Astrocyte of the cerebellum (primary cell): ENCODE measurements around the gene DOCK4.

Experiments
- DNase-seq: peaks from one replicate; pipeline ENCODE4 v3.0.0-alpha.2; 2011; ENCODE audit warnings: low read depth
- H3K4me3 ChIP-seq: 2 replicates; pipeline ENCODE4 v1.5.1; 2011; ENCODE audit warnings: mild to moderate bottlenecking, low read depth, low read length, moderate library complexity
- in situ Hi-C: cut with HindIII; loops from 2 replicates; pipeline ENCODE4 v1.10.0; 2017; ENCODE audit warnings: low sequenced_read_pairs
- TF ChIP-seq, protein P1 (sequence below): IDR thresholded peaks from 2 replicates; pipeline ENCODE4 v1.5.1; 2012; ENCODE audit warnings: low read length, low read depth, moderate library complexity, mild to moderate bottlenecking; ENCODE audit errors: missing control alignments

DOCK4 gene

DNA sequence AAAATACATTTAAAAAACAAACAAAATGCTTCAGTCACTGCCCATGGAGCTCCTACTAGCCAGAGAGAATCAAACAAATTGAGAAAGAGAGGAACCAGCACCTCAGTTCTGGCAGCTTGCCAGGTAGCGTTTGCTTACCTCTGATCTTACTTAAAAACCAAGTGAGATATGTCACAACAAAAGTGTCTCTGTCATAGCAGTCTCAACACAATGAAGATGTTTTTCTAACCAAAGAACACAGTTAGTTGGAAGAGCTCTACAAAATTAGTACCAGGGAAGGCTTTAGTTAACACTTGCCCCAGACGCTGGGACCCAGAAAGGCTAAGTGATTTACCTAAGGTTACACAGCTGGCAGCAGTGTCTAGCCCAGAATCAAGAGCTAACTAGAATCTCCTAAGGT, 3.4 kb downstream of the DOCK4 start:
- DNase-seq: no peak
- in situ Hi-C loops: no loop called here
- TF ChIP-seq, protein P1, sequence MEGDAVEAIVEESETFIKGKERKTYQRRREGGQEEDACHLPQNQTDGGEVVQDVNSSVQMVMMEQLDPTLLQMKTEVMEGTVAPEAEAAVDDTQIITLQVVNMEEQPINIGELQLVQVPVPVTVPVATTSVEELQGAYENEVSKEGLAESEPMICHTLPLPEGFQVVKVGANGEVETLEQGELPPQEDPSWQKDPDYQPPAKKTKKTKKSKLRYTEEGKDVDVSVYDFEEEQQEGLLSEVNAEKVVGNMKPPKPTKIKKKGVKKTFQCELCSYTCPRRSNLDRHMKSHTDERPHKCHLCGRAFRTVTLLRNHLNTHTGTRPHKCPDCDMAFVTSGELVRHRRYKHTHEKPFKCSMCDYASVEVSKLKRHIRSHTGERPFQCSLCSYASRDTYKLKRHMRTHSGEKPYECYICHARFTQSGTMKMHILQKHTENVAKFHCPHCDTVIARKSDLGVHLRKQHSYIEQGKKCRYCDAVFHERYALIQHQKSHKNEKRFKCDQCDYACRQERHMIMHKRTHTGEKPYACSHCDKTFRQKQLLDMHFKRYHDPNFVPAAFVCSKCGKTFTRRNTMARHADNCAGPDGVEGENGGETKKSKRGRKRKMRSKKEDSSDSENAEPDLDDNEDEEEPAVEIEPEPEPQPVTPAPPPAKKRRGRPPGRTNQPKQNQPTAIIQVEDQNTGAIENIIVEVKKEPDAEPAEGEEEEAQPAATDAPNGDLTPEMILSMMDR: no peak
- H3K4me3 ChIP-seq: no peak overlapping the region

DNA sequence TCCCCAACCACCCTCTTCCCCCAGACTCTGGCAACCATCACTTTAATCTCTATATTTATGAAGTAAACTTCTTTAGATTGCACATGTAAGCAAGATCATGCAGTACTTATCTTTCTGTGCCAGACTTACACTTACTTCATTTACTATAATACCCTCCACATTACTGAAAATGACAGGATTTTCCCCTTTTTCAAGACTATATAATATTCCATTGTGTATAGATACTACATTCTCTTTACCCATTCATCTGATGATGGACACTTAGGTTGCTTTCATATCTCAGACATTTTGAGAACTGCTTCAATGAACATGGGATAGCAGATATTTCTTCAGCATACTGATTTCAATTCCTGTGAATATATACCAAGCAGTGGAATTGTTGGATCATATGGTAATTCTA, 4.4 kb downstream of the DOCK4 start:
- TF ChIP-seq, protein P1: no peak
- in situ Hi-C loops: no loop called here
- no peak for DNase-seq

DNA sequence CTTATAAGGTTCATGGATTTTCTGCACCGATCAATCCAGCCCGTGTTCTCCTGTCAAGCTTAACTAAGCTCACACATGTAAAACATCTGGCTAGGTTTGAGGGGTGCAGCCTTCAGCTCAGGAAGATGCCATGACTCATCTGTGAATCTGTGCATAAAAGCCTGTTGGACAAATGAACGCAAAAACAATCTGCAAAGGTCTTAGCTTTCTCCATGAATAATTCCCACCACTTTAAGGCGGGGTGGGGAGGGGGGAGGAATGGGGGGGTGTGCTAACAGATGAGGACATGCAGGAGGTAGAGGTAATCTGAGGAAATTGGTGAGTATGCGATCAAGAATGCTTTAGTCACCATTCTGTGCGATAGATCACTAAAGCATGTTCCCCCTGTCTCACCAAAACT, 4.8 kb downstream of the DOCK4 start:
- no peak overlapping the region for H3K4me3 ChIP-seq
- in situ Hi-C loops: no loop called here
- no peak for DNase-seq
- TF ChIP-seq, protein P1: no peak

More for the DNA sequence above, 4.4 kb downstream of the DOCK4 start:
- H3K4me3 ChIP-seq: no peak overlapping the region

DNA sequence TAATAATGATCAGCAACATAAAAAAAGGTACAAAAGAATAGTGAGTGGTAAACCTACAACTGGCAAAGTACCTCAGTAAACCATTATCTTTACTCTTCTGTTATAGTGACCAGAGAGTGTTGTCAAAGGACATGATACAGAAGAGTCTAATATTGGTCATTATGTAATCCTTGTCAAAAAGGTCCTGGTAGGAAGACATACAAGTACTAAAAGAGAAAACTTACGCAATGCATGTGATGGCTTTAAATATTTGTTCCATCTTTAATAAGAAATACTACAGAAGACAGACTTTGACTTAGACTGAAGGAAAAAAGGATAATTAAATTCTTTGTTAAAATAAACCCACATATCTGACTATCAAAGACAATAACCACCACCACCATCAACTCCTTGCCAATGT, 6.5 kb downstream of the DOCK4 start:
- DNase-seq: no peak
- H3K4me3 ChIP-seq: no peak overlapping the region
- TF ChIP-seq, protein P1: no peak
- in situ Hi-C loops: no loop called here

DNA sequence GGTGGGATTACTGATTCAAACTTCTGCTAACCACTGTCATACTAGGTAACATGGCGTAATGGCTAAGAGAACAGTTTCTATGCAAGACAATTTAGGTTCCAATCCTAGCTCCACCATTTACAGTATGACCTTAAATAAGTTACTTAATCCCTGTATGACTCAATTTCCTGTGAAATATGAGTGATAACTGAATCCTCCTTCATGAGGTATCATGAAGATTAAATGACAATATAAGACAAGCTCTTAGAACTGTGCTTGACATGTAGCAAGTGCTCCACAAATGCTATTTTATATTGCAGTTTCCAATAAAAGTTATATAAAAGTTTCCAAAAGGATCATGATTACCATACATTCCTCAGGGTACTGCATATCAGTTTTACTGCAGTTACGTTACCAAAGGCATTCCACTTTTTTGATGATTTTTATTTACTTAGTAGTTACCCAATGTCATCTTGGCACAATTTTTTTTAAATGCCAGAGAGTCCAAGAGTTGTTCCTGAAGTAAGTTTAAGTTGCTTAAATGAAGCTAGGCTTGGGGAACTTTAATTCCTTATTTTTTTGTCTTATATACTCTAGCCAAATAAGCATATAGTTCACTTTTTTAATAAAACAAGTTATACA, 7.1 kb downstream of the DOCK4 start:
- TF ChIP-seq, protein P1: no peak
- no peak for DNase-seq
- no peak overlapping the region for H3K4me3 ChIP-seq
- in situ Hi-C loops: no loop called here

DNA sequence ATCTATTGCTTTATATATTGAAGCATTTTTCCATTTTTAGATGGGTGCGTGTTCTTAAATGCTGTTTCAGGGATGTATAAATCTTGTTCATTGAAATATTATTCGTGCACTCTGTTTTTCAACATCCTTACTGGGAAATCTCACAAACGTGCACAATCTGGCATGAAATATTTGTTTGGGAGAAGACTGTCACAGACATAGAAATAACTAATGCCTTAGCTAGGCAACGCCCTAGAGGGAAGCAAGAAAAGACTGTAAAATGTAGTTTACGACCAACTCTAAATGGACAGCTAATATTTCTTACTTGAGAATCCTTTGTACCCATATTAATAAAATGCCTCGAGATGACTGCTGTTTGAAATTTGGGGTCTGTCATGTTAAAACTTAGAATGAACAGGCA, 8.9 kb downstream of the DOCK4 start:
- DNase-seq: no peak
- in situ Hi-C loops: no loop called here
- no peak overlapping the region for H3K4me3 ChIP-seq
- TF ChIP-seq, protein P1: no peak
